ENCODE measurements around the gene RPS2. TPM values are rescaled to one million over a fixed set of nuclear protein-coding genes. Genes with fewer than 3 reads are reported as not detected.
"Not testable (repeated sequence)": the region's sequence is repeated elsewhere in the genome, so short reads cannot be mapped to it uniquely, and the experiment has no call there.

The RPS2 gene
- total RNA-seq, 1 donor from 2014 or later: 3,560 TPM

GRCh38 chr16:1961651-1962067, 3.0 kb downstream of the RPS2 start:
- peaks cover 56% of the 10 kb centered on the region for H3K36me3 Mint-ChIP-seq (ENCODE audit: low read depth)
- peak overlapping the region; percentile 98 for H3K4me3 Mint-ChIP-seq (ENCODE audit: low read depth)
- no peak for DNase-seq (ENCODE audit: low spot score)
- H3K4me1 Mint-ChIP-seq (ENCODE audit: low read depth): peaks cover 32% of the 10 kb centered on the region
- H3K27ac Mint-ChIP-seq: peak overlapping the region; percentile 71
- intact Hi-C loops (cut with micrococcal nuclease): no loop called here
- H3K9me3 Mint-ChIP-seq: no peaks in the 10 kb centered on the region
- H3K27me3 Mint-ChIP-seq (ENCODE audit: low read depth): no peaks in the 10 kb centered on the region

DNA sequence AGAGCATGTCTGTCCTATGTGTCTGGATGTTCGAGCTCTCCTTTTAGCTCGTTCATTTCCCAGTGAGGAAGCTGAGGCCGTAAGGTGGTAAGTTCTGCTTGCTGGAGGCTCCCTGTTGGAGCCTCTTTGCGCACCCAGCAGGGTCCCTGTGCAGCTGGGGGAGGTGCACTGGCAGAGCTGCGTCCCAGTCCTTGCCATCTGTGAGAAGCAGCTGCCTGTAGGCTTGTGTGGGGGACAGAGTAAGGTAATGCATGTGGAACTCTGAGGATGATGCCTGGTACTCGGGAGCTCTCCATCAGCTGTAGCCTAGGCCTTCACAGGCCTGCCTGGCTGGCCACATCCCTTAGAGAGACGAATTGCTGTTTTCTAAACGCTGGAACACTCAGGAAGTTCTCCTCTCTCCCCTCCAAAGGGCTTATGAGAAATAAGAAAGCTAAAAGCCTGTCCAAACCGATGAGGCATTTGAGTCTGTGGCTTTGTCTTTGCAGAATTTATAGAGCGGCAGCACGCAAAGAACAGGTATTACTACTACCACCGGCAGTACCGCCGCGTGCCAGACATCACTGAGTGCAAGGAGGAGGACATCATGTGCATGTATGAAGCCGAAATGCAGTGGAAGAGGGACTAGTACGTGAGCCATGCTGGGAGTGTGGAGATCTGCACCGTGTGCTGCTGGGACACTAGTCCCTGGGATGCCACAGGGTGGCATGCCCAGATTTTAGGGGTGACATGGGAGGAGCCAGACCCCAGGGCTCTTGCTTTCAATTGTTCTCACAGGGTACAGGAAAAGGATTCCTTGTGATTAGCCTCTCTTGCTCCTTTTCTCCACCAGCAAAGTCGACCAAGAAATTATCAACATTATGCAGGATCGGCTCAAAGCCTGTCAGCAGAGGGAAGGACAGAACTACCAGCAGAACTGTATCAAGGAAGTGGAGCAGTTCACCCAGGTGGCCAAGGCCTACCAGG, 3.7 kb downstream of the RPS2 start:
- peaks cover 32% of the 10 kb centered on the region for H3K4me1 Mint-ChIP-seq (ENCODE audit: low read depth)
- no peaks in the 10 kb centered on the region for H3K27me3 Mint-ChIP-seq (ENCODE audit: low read depth)
- intact Hi-C loops (cut with micrococcal nuclease): no loop called here
- peak overlapping the region; percentile 89 for H3K27ac Mint-ChIP-seq
- no peak for DNase-seq (ENCODE audit: low spot score)
- peaks cover 56% of the 10 kb centered on the region for H3K36me3 Mint-ChIP-seq (ENCODE audit: low read depth)
- H3K4me3 Mint-ChIP-seq (ENCODE audit: low read depth): peak overlapping the region; percentile 95
- H3K9me3 Mint-ChIP-seq: no peaks in the 10 kb centered on the region

DNA sequence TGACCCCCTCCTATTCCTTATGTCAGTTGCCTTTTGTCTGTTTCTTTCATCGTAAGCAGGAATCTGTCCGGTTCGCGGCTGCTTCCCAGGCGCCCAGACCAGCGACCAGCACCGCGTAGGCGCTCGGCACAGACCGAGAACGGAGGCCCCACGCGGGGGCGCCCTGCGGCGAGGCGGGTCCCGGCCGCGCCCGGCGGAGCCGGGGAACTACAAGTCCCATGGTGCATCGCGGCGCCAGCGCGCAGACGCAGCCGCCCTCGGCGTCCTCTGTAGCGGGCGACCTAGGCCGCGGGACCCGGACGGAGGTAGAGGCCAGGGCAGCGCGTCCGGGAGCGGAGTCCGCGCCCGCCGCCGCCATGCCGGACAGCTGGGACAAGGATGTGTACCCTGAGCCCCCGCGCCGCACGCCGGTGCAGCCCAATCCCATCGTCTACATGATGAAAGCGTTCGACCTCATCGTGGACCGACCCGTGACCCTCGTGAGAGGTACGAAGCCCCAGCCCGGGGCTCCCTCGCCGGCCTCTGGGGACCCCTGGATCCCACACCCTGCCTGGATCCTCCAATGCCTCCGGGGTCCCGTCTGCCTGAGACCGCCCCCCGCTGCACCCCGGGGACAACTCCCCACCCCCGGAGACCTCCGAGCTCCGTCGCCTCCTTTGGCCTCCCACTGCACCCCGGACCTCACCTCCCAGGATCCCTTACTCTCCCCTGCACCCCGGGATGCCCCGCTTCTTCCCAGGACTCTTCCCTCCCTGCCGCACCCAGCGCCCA, 5.2 kb downstream of the RPS2 start, which contains the start of gene NDUFB10:
Gene NDUFB10, plus strand, starts transcription at position 270 of the 771 bp plus-strand sequence. Its CDS starts 87 bp downstream, at position 357.
- Mint-ChIP-seq H3K9me3 (no peaks in the 10 kb centered on the region), H3K27ac (peak within 1 kb of the TSS; percentile 89), H3K4me1 (ENCODE audit: low read depth) (peaks cover 26% of the 10 kb centered on the region), H3K27me3 (ENCODE audit: low read depth) (no peaks in the 10 kb centered on the region), H3K4me3 (ENCODE audit: low read depth) (peak within 1 kb of the TSS; percentile 95), H3K36me3 (ENCODE audit: low read depth) (peaks cover 47% of the 10 kb centered on the region)
- DNase-seq (ENCODE audit: low spot score): peak; percentile 91
- intact Hi-C loops (cut with micrococcal nuclease): loop anchor here (1.0 kb wide), 2 partner anchors 16 to 177 kb away; partner anchors contain the start of genes MSRB1, NUBP2 and SPSB3

GRCh38 chr16:1958715-1959268, 5.8 kb downstream of the RPS2 start:
- no peak for DNase-seq (ENCODE audit: low spot score)
- Mint-ChIP-seq H3K27me3 (ENCODE audit: low read depth) (no peaks in the 10 kb centered on the region), H3K36me3 (ENCODE audit: low read depth) (peaks cover 40% of the 10 kb centered on the region), H3K4me3 (ENCODE audit: low read depth) (peak overlapping the region; percentile 95), H3K27ac (no peak overlapping the region), H3K9me3 (no peaks in the 10 kb centered on the region), H3K4me1 (ENCODE audit: low read depth) (peaks cover 26% of the 10 kb centered on the region)
- intact Hi-C loops (cut with micrococcal nuclease): loop anchor here (1.0 kb wide), 2 partner anchors 15 to 176 kb away; partner anchors contain the start of genes MSRB1, NUBP2 and SPSB3

DNA sequence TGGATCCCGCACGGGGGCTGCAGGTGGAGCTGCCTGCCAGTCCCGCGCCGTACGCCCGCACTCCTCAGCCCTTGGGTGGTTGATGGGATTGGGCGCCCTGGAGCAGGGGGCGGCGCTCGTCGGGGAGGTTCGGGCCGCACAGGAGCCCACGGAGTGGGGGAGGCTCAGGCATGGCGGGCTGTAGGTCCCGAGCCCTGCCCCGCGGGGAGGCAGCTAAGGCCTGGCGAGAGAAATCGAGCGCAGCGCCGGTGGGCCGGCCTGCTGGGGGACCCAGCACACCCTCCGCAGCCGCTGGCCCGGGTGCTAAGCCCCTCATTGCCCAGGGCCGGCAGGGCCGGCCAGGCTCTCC, 6.5 kb downstream of the RPS2 start:
- DNase-seq (ENCODE audit: low spot score); intact Hi-C loops (cut with micrococcal nuclease); H3K9me3 Mint-ChIP-seq; H3K27ac Mint-ChIP-seq; H3K4me3 Mint-ChIP-seq (ENCODE audit: low read depth); H3K27me3 Mint-ChIP-seq (ENCODE audit: low read depth): not testable (repeated sequence)
- H3K4me1 Mint-ChIP-seq (ENCODE audit: low read depth): peaks cover 23% of the 10 kb centered on the region
- H3K36me3 Mint-ChIP-seq (ENCODE audit: low read depth): peaks cover 34% of the 10 kb centered on the region

- intact Hi-C loops (cut with micrococcal nuclease); H3K27me3 Mint-ChIP-seq (ENCODE audit: low read depth); H3K27ac Mint-ChIP-seq; DNase-seq (ENCODE audit: low spot score); H3K9me3 Mint-ChIP-seq; H3K4me3 Mint-ChIP-seq (ENCODE audit: low read depth): not testable (repeated sequence)
- H3K4me1 Mint-ChIP-seq (ENCODE audit: low read depth): peaks cover 23% of the 10 kb centered on the region
- H3K36me3 Mint-ChIP-seq (ENCODE audit: low read depth): peaks cover 28% of the 10 kb centered on the region
These were observed 7.0 kb downstream of the RPS2 start for GRCh38 chr16:1957434-1958142.

GRCh38 chr16:1953734-1954133, 10.9 kb downstream of the RPS2 start:
- no peak for DNase-seq (ENCODE audit: low spot score)
- no peak overlapping the region for H3K27ac Mint-ChIP-seq
- intact Hi-C loops (cut with micrococcal nuclease): no loop called here
- no peaks in the 10 kb centered on the region for H3K36me3 Mint-ChIP-seq (ENCODE audit: low read depth)
- H3K4me3 Mint-ChIP-seq (ENCODE audit: low read depth): no peak overlapping the region
- H3K27me3 Mint-ChIP-seq (ENCODE audit: low read depth): no peaks in the 10 kb centered on the region
- H3K4me1 Mint-ChIP-seq (ENCODE audit: low read depth): peaks cover 5% of the 10 kb centered on the region
- H3K9me3 Mint-ChIP-seq: no peaks in the 10 kb centered on the region

- Mint-ChIP-seq H3K27me3 (ENCODE audit: low read depth) (no peaks in the 10 kb centered on the region), H3K4me1 (ENCODE audit: low read depth) (peaks cover 5% of the 10 kb centered on the region), H3K36me3 (ENCODE audit: low read depth) (no peaks in the 10 kb centered on the region), H3K4me3 (ENCODE audit: low read depth) (no peak overlapping the region), H3K27ac (no peak overlapping the region), H3K9me3 (no peaks in the 10 kb centered on the region)
- DNase-seq (ENCODE audit: low spot score): no peak
- intact Hi-C loops (cut with micrococcal nuclease): no loop called here
These were observed 14.1 kb downstream of the RPS2 start for GRCh38 chr16:1950559-1950958.

GRCh38 chr16:1950047-1950446, 14.6 kb downstream of the RPS2 start:
- H3K9me3 Mint-ChIP-seq: no peaks in the 10 kb centered on the region
- H3K27me3 Mint-ChIP-seq (ENCODE audit: low read depth): no peaks in the 10 kb centered on the region
- DNase-seq (ENCODE audit: low spot score): no peak
- no peak overlapping the region for H3K27ac Mint-ChIP-seq
- no peaks in the 10 kb centered on the region for H3K36me3 Mint-ChIP-seq (ENCODE audit: low read depth)
- H3K4me1 Mint-ChIP-seq (ENCODE audit: low read depth): peaks cover 5% of the 10 kb centered on the region
- no peak overlapping the region for H3K4me3 Mint-ChIP-seq (ENCODE audit: low read depth)
- intact Hi-C loops (cut with micrococcal nuclease): no loop called here

GRCh38 chr16:1949507-1949906, 15.1 kb downstream of the RPS2 start:
- intact Hi-C loops (cut with micrococcal nuclease): no loop called here
- Mint-ChIP-seq H3K27me3 (ENCODE audit: low read depth) (no peaks in the 10 kb centered on the region), H3K9me3 (no peaks in the 10 kb centered on the region), H3K4me3 (ENCODE audit: low read depth) (no peak overlapping the region), H3K27ac (no peak overlapping the region), H3K36me3 (ENCODE audit: low read depth) (no peaks in the 10 kb centered on the region), H3K4me1 (ENCODE audit: low read depth) (peaks cover 7% of the 10 kb centered on the region)
- no peak for DNase-seq (ENCODE audit: low spot score)

DNA sequence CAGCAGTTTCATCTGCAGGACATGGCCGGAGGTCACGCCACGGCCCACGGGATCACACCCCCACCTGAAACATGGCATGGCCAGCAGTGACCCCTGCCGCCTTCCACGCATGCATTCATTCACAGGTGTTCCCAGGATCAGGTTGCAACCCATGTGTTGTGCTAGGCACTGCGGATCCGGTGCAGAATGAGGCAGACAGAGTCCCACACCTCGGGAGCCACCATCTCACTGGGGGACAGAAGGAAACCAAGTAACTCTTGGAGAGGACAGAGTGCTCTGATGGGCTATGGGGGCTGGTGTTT, 17.3 kb downstream of the RPS2 start:
- Mint-ChIP-seq H3K4me1 (ENCODE audit: low read depth) (peaks cover 9% of the 10 kb centered on the region), H3K4me3 (ENCODE audit: low read depth) (no peak overlapping the region), H3K27me3 (ENCODE audit: low read depth) (no peaks in the 10 kb centered on the region), H3K36me3 (ENCODE audit: low read depth) (no peaks in the 10 kb centered on the region), H3K27ac (no peak overlapping the region), H3K9me3 (no peaks in the 10 kb centered on the region)
- DNase-seq (ENCODE audit: low spot score): no peak
- intact Hi-C loops (cut with micrococcal nuclease): no loop called here

Measured in activated T-helper 2 cell treated with anti-CD3 and anti-CD28 coated beads, Interferon-gamma antibody, Interleukin-2, Interleukin-4, amounts not matched to agents 10 μg/mL and 5 μg/mL and 100 μg/mL, durations not matched to agents 14 hours and 24 hours and 36 hours (primary cell).